CD4-positive, alpha-beta memory T cell (primary cell): ENCODE results near the gene CD7. TPM values are rescaled to one million over a fixed set of nuclear protein-coding genes. Genes with fewer than 3 reads are reported as not detected.

Experiments
- CTCF ChIA-PET: fragments of 350-600 bp; sonication (Branson Sonifier 250); formaldehyde crosslinking; loops from one replicate; lab custom pipeline; 2021; ENCODE audit warnings: inconsistent platforms; ENCODE audit not compliant: partially characterized antibody; lab: Charles Lee
- POLR2A ChIA-PET: fragments of 350-600 bp; sonication (Branson Sonifier 250); formaldehyde crosslinking; loops from one replicate; lab custom pipeline; 2021; ENCODE audit not compliant: partially characterized antibody; lab: Charles Lee
- DNase-seq, 5 donors: peaks; one replicate each; pipeline versions ENCODE4 v3.0.0 to v3.0.0-alpha.2; 2020 to 2022; ENCODE audit warnings: mixed read lengths in 1 of 5
- H3K27ac ChIP-seq: one replicate; pipeline ENCODE4 v1.7.0; 2013; ENCODE audit warnings: low read depth, low read length
- H3K27me3 ChIP-seq: 2 replicates; pipeline ENCODE4 v1.7.0; 2013; ENCODE audit warnings: mild to moderate bottlenecking, low read length, moderate library complexity; ENCODE audit not compliant: insufficient read depth
- H3K36me3 ChIP-seq: 2 replicates; pipeline ENCODE4 v1.7.0; 2013; ENCODE audit warnings: mild to moderate bottlenecking, low read length, moderate library complexity; ENCODE audit not compliant: insufficient read depth
- H3K4me1 ChIP-seq: 2 replicates; pipeline ENCODE4 v1.7.0; 2013; ENCODE audit warnings: mild to moderate bottlenecking, low read length, moderate library complexity; ENCODE audit not compliant: insufficient read depth
- H3K4me3 ChIP-seq, 2 donors: one replicate each; pipeline ENCODE4 v1.7.0; 2013; ENCODE audit warnings: low read length in 2 of 2, mild to moderate bottlenecking in 1 of 2
- H3K9me3 ChIP-seq, 2 donors: one replicate each; pipeline ENCODE4 v1.7.0; 2013; ENCODE audit warnings: low read length in 2 of 2, control low read depth in 1 of 2; ENCODE audit not compliant: control insufficient read depth in 1 of 2
- H3K27ac Mint-ChIP-seq, 7 donors: one replicate each; pipeline ENCODE4 v1.8.0; 2020 to 2021; ENCODE audit warnings: mixed read lengths in 7 of 7, mild to moderate bottlenecking in 6 of 7, inconsistent platforms in 3 of 7, moderate library complexity in 3 of 7
- H3K27me3 Mint-ChIP-seq, 2 donors: one replicate each; pipeline ENCODE4 v1.8.0; 2020 to 2021; ENCODE audit warnings: mixed read lengths in 2 of 2
- H3K36me3 Mint-ChIP-seq, 2 donors: one replicate each; pipeline ENCODE4 v1.8.0; 2020 to 2021; ENCODE audit warnings: mixed read lengths in 2 of 2, inconsistent platforms in 1 of 2, mild to moderate bottlenecking in 1 of 2
- H3K4me1 Mint-ChIP-seq, 4 donors: one replicate each; pipeline ENCODE4 v1.8.0; 2020 to 2021; ENCODE audit warnings: mixed read lengths in 4 of 4, mild to moderate bottlenecking in 1 of 4
- H3K4me3 Mint-ChIP-seq, 8 donors: one replicate each; pipeline ENCODE4 v1.8.0; 2020 to 2021; ENCODE audit warnings: mixed read lengths in 8 of 8, mild to moderate bottlenecking in 7 of 8, moderate library complexity in 6 of 8, inconsistent platforms in 3 of 8
- H3K9me3 Mint-ChIP-seq, 8 donors: one replicate each; pipeline ENCODE4 v1.8.0; 2020 to 2021; ENCODE audit warnings: mixed read lengths in 8 of 8, mild to moderate bottlenecking in 5 of 8, inconsistent platforms in 3 of 8, moderate library complexity in 1 of 8
- intact Hi-C: fragments of 100-400 bp; cut with micrococcal nuclease; formaldehyde crosslinking; loops from one replicate; pipeline ENCODE4 v1.15.1; 2023
- polyA plus RNA-seq, 2 donors: library from polyadenylated mRNA; unstranded; fragments of 300-500 nt; fragmentation: Illumina TruSeq; gene quantifications; one replicate each; pipeline ENCODE4 v1.2.3, GENCODE V29; 2021
- total RNA-seq, 2 experiments: library from RNA; stranded (reverse); gene quantifications; one replicate each; pipeline ENCODE4 v1.2.3, GENCODE V29; 2021

CD7 gene
- total and polyA plus RNA-seq, 4 experiments from 2014 or later = 40.9 to 82.6 (median 47.1) TPM

GRCh38 chr17:82357394-82357793 is 40.0 kb upstream of the CD7 start:
- Histone ChIP-seq H3K4me3 (no peak overlapping the region), H3K27ac (no peak overlapping the region), H3K4me1 (peaks cover 7% of the 10 kb centered on the region), H3K27me3 (no peaks in the 10 kb centered on the region), H3K36me3 (no peaks in the 10 kb centered on the region), H3K9me3 (no peaks in the 10 kb centered on the region)
- no peak for DNase-seq
- Mint-ChIP-seq H3K4me1 (peaks cover 0 to 8% (median 7%) of the 10 kb centered on the region in 4 donors), H3K27ac (no peak overlapping the region), H3K4me3 (no peak overlapping the region), H3K9me3 (no peaks in the 10 kb centered on the region), H3K27me3 (peaks cover 6 to 14% of the 10 kb centered on the region in 2 donors), H3K36me3 (no peaks in the 10 kb centered on the region)
- intact Hi-C loops = loop anchor here (10.0 kb wide), 1 partner anchor 417 kb away; no protein-coding TSS in a partner anchor
- ChIA-PET POLR2A (no interaction called here), CTCF (interaction anchor here (1.0 to 1.9 kb wide), 3 partner anchors 57 to 170 kb away, joined by 3 to 5 read pairs (median 3); no protein-coding TSS in a partner anchor)

- H3K9me3 ChIP-seq = no peaks in the 10 kb centered on the region
- H3K27me3 ChIP-seq = no peaks in the 10 kb centered on the region
- ChIA-PET POLR2A (no interaction called here), CTCF (interaction anchor here (0.8 to 1.9 kb wide), 4 partner anchors 57 to 197 kb away, joined by 3 to 5 read pairs (median 3); no protein-coding TSS in a partner anchor)
- Mint-ChIP-seq H3K4me1 (peaks cover 2 to 10% (median 8%) of the 10 kb centered on the region in 4 donors), H3K27me3 (peaks cover 6 to 13% of the 10 kb centered on the region in 2 donors), H3K36me3 (no peaks in the 10 kb centered on the region), H3K27ac (no peak overlapping the region), H3K9me3 (no peaks in the 10 kb centered on the region), H3K4me3 (no peak overlapping the region)
- H3K4me1 ChIP-seq = peaks cover 7% of the 10 kb centered on the region
- no peak overlapping the region for H3K27ac ChIP-seq
- H3K4me3 ChIP-seq = no peak overlapping the region
- H3K36me3 ChIP-seq = no peaks in the 10 kb centered on the region
- no peak for DNase-seq
- intact Hi-C loops = loop anchor here (10.0 kb wide), 1 partner anchor 418 kb away; no protein-coding TSS in a partner anchor
Measured at GRCh38 chr17:82356845-82357355, 39.5 kb upstream of the CD7 start.

GRCh38 chr17:82355770-82356427 is 38.5 kb upstream of the CD7 start:
- no peaks in the 10 kb centered on the region for H3K27me3 ChIP-seq
- Mint-ChIP-seq H3K36me3 (no peaks in the 10 kb centered on the region), H3K9me3 (no peaks in the 10 kb centered on the region), H3K27ac (peak overlapping the region in 1 of 7 donors; percentile 57), H3K4me1 (peaks cover 4 to 14% (median 9%) of the 10 kb centered on the region in 4 donors), H3K4me3 (no peak overlapping the region), H3K27me3 (peaks cover 6 to 11% of the 10 kb centered on the region in 2 donors)
- no peak overlapping the region for H3K27ac ChIP-seq
- no peaks in the 10 kb centered on the region for H3K36me3 ChIP-seq
- H3K4me3 ChIP-seq = no peak overlapping the region
- intact Hi-C loops = loop anchor here (10.0 kb wide), 1 partner anchor 419 kb away; no protein-coding TSS in a partner anchor
- no peaks in the 10 kb centered on the region for H3K9me3 ChIP-seq
- POLR2A ChIA-PET = no interaction called here
- CTCF ChIA-PET = interaction anchor here (0.7 to 1.0 kb wide), 2 partner anchors 172 to 196 kb away, joined by 3 read pairs; no protein-coding TSS in a partner anchor
- H3K4me1 ChIP-seq = peaks cover 7% of the 10 kb centered on the region
- DNase-seq = no peak

- H3K4me1 Mint-ChIP-seq = peaks cover 4 to 14% (median 9%) of the 10 kb centered on the region in 4 donors
- no peaks in the 10 kb centered on the region for H3K36me3 ChIP-seq
- no peak overlapping the region for H3K4me3 ChIP-seq
- H3K4me1 ChIP-seq = peaks cover 7% of the 10 kb centered on the region
- H3K4me3 Mint-ChIP-seq = no peak overlapping the region
- no peaks in the 10 kb centered on the region for H3K9me3 Mint-ChIP-seq
- no peak overlapping the region for H3K27ac ChIP-seq
- ChIA-PET POLR2A (no interaction called here), CTCF (no interaction called here)
- no peaks in the 10 kb centered on the region for H3K27me3 ChIP-seq
- DNase-seq = no peak
- intact Hi-C loops = loop anchor here (10.0 kb wide), 1 partner anchor 420 kb away; no protein-coding TSS in a partner anchor
- no peak overlapping the region for H3K27ac Mint-ChIP-seq
- no peaks in the 10 kb centered on the region for H3K9me3 ChIP-seq
- H3K36me3 Mint-ChIP-seq = no peaks in the 10 kb centered on the region
- H3K27me3 Mint-ChIP-seq = peaks cover 6 to 11% of the 10 kb centered on the region in 2 donors
Measured at GRCh38 chr17:82354804-82355308, 37.4 kb upstream of the CD7 start.

GRCh38 chr17:82353484-82353883 is 36.1 kb upstream of the CD7 start:
- Mint-ChIP-seq H3K27me3 (peaks cover 4 to 13% of the 10 kb centered on the region in 2 donors), H3K27ac (no peak overlapping the region), H3K9me3 (no peaks in the 10 kb centered on the region), H3K4me1 (peaks cover 3 to 10% (median 6%) of the 10 kb centered on the region in 4 donors), H3K4me3 (no peak overlapping the region), H3K36me3 (no peaks in the 10 kb centered on the region)
- intact Hi-C loops = loop anchor here (10.0 kb wide), 1 partner anchor 421 kb away; no protein-coding TSS in a partner anchor
- H3K9me3 ChIP-seq = no peaks in the 10 kb centered on the region
- CTCF ChIA-PET = interaction anchor here (2.0 to 5.4 kb wide), 2 partner anchors 61 to 201 kb away, joined by 9 to 52 read pairs; no protein-coding TSS in a partner anchor
- no peaks in the 10 kb centered on the region for H3K36me3 ChIP-seq
- H3K4me1 ChIP-seq = no peaks in the 10 kb centered on the region
- H3K27ac ChIP-seq = no peak overlapping the region
- no peak for DNase-seq
- no peak overlapping the region for H3K4me3 ChIP-seq
- POLR2A ChIA-PET = no interaction called here
- no peaks in the 10 kb centered on the region for H3K27me3 ChIP-seq

- H3K9me3 ChIP-seq = no peaks in the 10 kb centered on the region
- Mint-ChIP-seq H3K36me3 (no peaks in the 10 kb centered on the region), H3K27me3 (peaks cover 2 to 10% of the 10 kb centered on the region in 2 donors), H3K4me1 (peaks cover 0 to 6% (median 4%) of the 10 kb centered on the region in 4 donors), H3K4me3 (no peak overlapping the region), H3K27ac (peak overlapping the region in 1 of 7 donors; percentile 83), H3K9me3 (no peaks in the 10 kb centered on the region)
- H3K4me1 ChIP-seq = no peaks in the 10 kb centered on the region
- peak; percentile 77 to 81 (median 79) for DNase-seq
- ChIA-PET POLR2A (no interaction called here), CTCF (interaction anchor here (0.9 to 5.4 kb wide), 15 partner anchors 10 to 203 kb away, joined by 3 to 52 read pairs (median 4); partner anchors contain the start of gene SECTM1)
- H3K4me3 ChIP-seq = no peak overlapping the region
- intact Hi-C loops = loop anchor here (1.0 to 10.0 kb wide), 5 partner anchors 62 to 423 kb away; no protein-coding TSS in a partner anchor
- no peaks in the 10 kb centered on the region for H3K27me3 ChIP-seq
- H3K36me3 ChIP-seq = no peaks in the 10 kb centered on the region
- H3K27ac ChIP-seq = no peak overlapping the region
Measured at GRCh38 chr17:82351713-82352488, 34.5 kb upstream of the CD7 start.
